HepG2 (cell line): Measurements from ENCODE around the gene RFX6. TPM values are rescaled to one million over a fixed set of nuclear protein-coding genes. Genes with fewer than 3 reads are reported as not detected.

Source experiments
- ATAC-seq: fragments of 200-7000 bp; cut with Tn5 transposase; 3 replicates; pipeline ENCODE4 v1.9.1; 2020; ENCODE audit warnings: mild to moderate bottlenecking, moderate library complexity
- BruUV-seq: library from RNA; stranded (reverse); fragments of 400-500 nt; replicated peaks from 2 replicates; lab custom pipeline; 2021; lab: Mats Ljungman, UMichigan
- CTCF ChIA-PET: fragments of 300-600 bp; formaldehyde crosslinking; extraction: SDS; loops from one replicate; lab custom pipeline; 2021; ENCODE audit warnings: low total read pairs, inconsistent platforms, low intra/inter-chr PET ratio; lab: Yijun Ruan, JAX
- POLR2A ChIA-PET: fragments of 350-600 bp; sonication (Branson Sonifier 250); formaldehyde crosslinking; loops from one replicate; lab custom pipeline; 2020; ENCODE audit warnings: antibody characterized with exemption, inconsistent platforms; lab: Yijun Ruan, JAX
- DNase-seq: peaks from one replicate; pipeline ENCODE4 v3.0.0-alpha.2; 2015; ENCODE audit warnings: low spot score
- FAIRE-seq: peaks from 3 replicates; lab custom pipeline; 2011; peaks lifted over from hg19 to GRCh38; lab: Jason Lieb, UNC
- H2AFZ ChIP-seq: one replicate; pipeline ENCODE4 v1.6.1; 2011; ENCODE audit warnings: low read length, inconsistent platforms
- H3K27ac ChIP-seq: fragments of 300-600 bp; 3 replicates; pipeline ENCODE4 v1.8.0; 2011; ENCODE audit warnings: mixed run types, mild to moderate bottlenecking, mixed read lengths, low read length, inconsistent platforms; ENCODE audit not compliant: insufficient read depth; ENCODE audit errors: extremely low read length
- H3K27me3 ChIP-seq, 2 experiments: fragments of 200-600 bp in 1 of 2; 2 replicates in 1 of 2; 3 replicates in 1 of 2; pipeline versions ENCODE4 v1.6.0 to v1.8.0; 2011; ENCODE audit warnings: low read length in 2 of 2, mild to moderate bottlenecking in 2 of 2, moderate library complexity in 2 of 2, inconsistent platforms in 1 of 2; ENCODE audit not compliant: insufficient read depth in 2 of 2, control insufficient read depth in 1 of 2
- H3K36me3 ChIP-seq, 2 experiments: fragments of 200-600 bp in 1 of 2; replicated peaks in 1 of 2; 2 replicates in 1 of 2; 3 replicates in 1 of 2; pipeline versions ENCODE4 v1.5.1 to v1.8.0; 2011; ENCODE audit warnings: low read length in 2 of 2, inconsistent platforms in 1 of 2; ENCODE audit not compliant: insufficient read depth in 2 of 2, control insufficient read depth in 1 of 2
- H3K4me1 ChIP-seq: 2 replicates; pipeline ENCODE4 v1.5.1; 2012; ENCODE audit warnings: low read length, inconsistent platforms; ENCODE audit not compliant: insufficient read depth
- H3K4me2 ChIP-seq: 2 replicates; pipeline ENCODE4 v1.6.0; 2011; ENCODE audit warnings: low read depth, low read length, inconsistent platforms
- H3K4me3 ChIP-seq, 3 experiments: fragments of 200-600 bp in 1 of 3; sonication (generic), shearing (Covaris generic) in 1 of 3; replicated peaks in 1 of 3; 2 replicates each; pipeline ENCODE4 v1.5.1; 2011 to 2016; ENCODE audit warnings: low read length in 3 of 3, inconsistent platforms in 2 of 3, low read depth in 2 of 3, mild to moderate bottlenecking in 2 of 3, control low read depth in 1 of 3, mixed read lengths in 1 of 3; ENCODE audit not compliant: insufficient read depth in 1 of 3
- H3K79me2 ChIP-seq: one replicate; pipeline ENCODE4 v1.6.1; 2011; ENCODE audit warnings: low read length, inconsistent platforms; ENCODE audit not compliant: insufficient read depth
- H3K9ac ChIP-seq: 2 replicates; pipeline ENCODE4 v1.6.0; 2011; ENCODE audit warnings: mild to moderate bottlenecking, low read depth, low read length, inconsistent platforms; ENCODE audit not compliant: insufficient read depth
- H3K9me3 ChIP-seq: 2 replicates; pipeline ENCODE4 v1.5.1; 2012; ENCODE audit warnings: mild to moderate bottlenecking, low read length
- H4K20me1 ChIP-seq: 2 replicates; pipeline ENCODE4 v1.6.0; 2011; ENCODE audit warnings: inconsistent platforms, mild to moderate bottlenecking, low read length, moderate library complexity; ENCODE audit not compliant: insufficient read depth
- ATF3 ChIP-seq: sonication (generic); formaldehyde crosslinking; IDR thresholded peaks from 2 replicates; pipeline ENCODE4 v1.4.0; 2020; ENCODE audit warnings: missing genetic modification reagents
- CEBPB ChIP-seq: IDR thresholded peaks from 2 replicates; pipeline ENCODE4 v1.6.1; 2011; ENCODE audit warnings: low read depth, low read length, improper control_type of control experiment, borderline replicate concordance
- CENPT ChIP-seq: sonication (generic); formaldehyde crosslinking; IDR thresholded peaks from 2 replicates; pipeline ENCODE4 v1.8.0; 2022; ENCODE audit warnings: low read depth, mild to moderate bottlenecking, moderate library complexity, missing genetic modification reagents
- HNF1A ChIP-seq, 2 experiments: sonication (generic) in 1 of 2; formaldehyde crosslinking in 1 of 2; IDR thresholded peaks; 2 replicates each; pipeline versions ENCODE4 v1.4.0 to v1.6.1; 2016 to 2020; ENCODE audit warnings: borderline replicate concordance in 1 of 2, low read depth in 1 of 2, mild to moderate bottlenecking in 1 of 2, missing genetic modification reagents in 1 of 2
- KDM2A ChIP-seq: sonication (generic); formaldehyde crosslinking; IDR thresholded peaks from 2 replicates; pipeline ENCODE4 v1.4.0; 2020; ENCODE audit warnings: low read depth, missing genetic modification reagents, borderline replicate concordance
- KDM5B ChIP-seq: sonication (generic); formaldehyde crosslinking; IDR thresholded peaks from 2 replicates; pipeline ENCODE4 v1.4.0; 2020; ENCODE audit warnings: missing genetic modification reagents, mild to moderate bottlenecking, borderline replicate concordance
- KMT2A ChIP-seq: sonication (generic); formaldehyde crosslinking; IDR thresholded peaks from 2 replicates; pipeline ENCODE4 v1.4.0; 2020; ENCODE audit warnings: missing genetic modification reagents
- PHF21A ChIP-seq: sonication (generic); formaldehyde crosslinking; IDR thresholded peaks from 2 replicates; pipeline ENCODE4 v1.5.0; 2020; ENCODE audit warnings: mild to moderate bottlenecking, missing genetic modification reagents
- REPIN1 ChIP-seq: sonication (generic); formaldehyde crosslinking; IDR thresholded peaks from 2 replicates; pipeline ENCODE4 v1.8.0; 2022; ENCODE audit warnings: missing genetic modification reagents, low read depth, mild to moderate bottlenecking, borderline replicate concordance
- WGBS: methylation state at CpG from one replicate; pipeline ENCODE4 v1.1.6; 2017; ENCODE audit warnings: low lambda C conversion rate; 5-methylcytosine and 5-hydroxymethylcytosine counted together
- in situ Hi-C: cut with HindIII; loops from 2 replicates; pipeline ENCODE4 v1.10.0; 2017; ENCODE audit warnings: low pct_unique_long_range_greater_than_20kb; ENCODE audit not compliant: extremely low pct_ligation_motif_present
- intact Hi-C: fragments of 100-400 bp; cut with micrococcal nuclease; formaldehyde crosslinking; loops from one replicate; pipeline ENCODE4 v1.10.0; 2022; ENCODE audit not compliant: unreplicated experiment
- polyA plus RNA-seq, 8 experiments: library from polyadenylated mRNA; depleted of rRNA in 3 of 8; stranded (reverse) in 7 of 8; unstranded in 1 of 8; fragments of >200 nt; fragmentation: Illumina TruSeq in 4 of 8; extraction: Trizol in 4 of 8; gene quantifications; 2 replicates each; pipeline versions ENCODE4 v1.2.1 to v1.2.3, GENCODE V29; 2011 to 2016; ENCODE audit warnings: low read depth in 4 of 8, missing spikeins in 1 of 8, mixed read lengths in 1 of 8; ENCODE audit not compliant: insufficient read depth in 1 of 8
- total RNA-seq, 5 experiments: library from RNA; depleted of rRNA; stranded (reverse); fragments of >200 nt; fragmentation: Illumina TruSeq; extraction: Trizol; gene quantifications; 2 replicates each; pipeline ENCODE4 v1.2.3, GENCODE V29; 2016; ENCODE audit warnings: low read depth in 1 of 5

RFX6 gene
- total and polyA plus RNA-seq, 2 of the 13 experiments (the other 11 are each of a cell fraction or from before 2014, with no cell fraction given): 0.04 TPM; not detected in 1

GRCh38 chr6:116973976-116974375 lies 96.9 kb downstream of the RFX6 start (continued):
- TF ChIP-seq ATF3 (CRISPR knock-in tag) (no peak), CENPT (CRISPR knock-in tag) (no peak), PHF21A (CRISPR knock-in tag) (no peak)
- TF ChIP-seq, all 625 proteins: peak for 0

DNA sequence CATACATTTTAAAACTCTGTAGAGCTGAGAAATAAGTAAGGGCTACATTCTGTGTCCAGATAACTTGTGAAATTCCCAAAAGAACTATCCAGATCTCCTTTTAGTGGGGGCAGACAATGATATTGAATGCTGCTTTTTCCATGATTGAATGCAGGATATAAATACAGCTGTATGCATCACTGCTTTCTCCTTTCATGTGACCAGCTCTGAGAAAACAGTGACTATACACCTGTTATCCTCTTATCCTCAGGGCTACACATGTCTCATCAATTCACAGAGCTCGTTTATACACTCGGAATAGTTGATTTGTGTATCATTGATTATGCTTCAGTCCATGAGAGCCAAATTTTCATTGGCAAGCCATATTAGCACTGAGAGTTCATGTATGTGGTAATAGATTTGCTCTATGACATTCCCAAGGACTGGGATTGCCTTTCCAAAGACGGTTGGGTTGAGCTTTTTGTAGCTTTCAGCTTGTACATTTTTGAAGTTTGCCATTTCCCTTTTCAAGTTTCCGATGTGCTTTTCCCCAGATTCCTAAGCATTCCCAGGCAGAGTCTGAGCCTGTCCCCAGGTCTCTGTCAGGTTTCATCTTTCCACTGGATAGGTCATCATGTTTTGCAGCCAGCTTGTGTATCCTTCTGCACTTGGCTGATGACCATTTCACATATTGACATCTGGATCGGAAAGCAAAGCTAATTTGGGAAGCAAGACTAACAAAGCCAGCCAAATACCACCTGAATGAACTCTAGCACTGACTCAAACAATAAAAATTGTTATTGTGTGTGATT lies 97.7 kb downstream of the RFX6 start:
- CTCF ChIA-PET: no interaction called here
- 0% methylated on average over 5 of the region's 5 CpGs for WGBS
- no peak overlapping the region for H3K4me2 ChIP-seq
- no peak overlapping the region for H3K9ac ChIP-seq
- no TSS peak for BruUV-seq
- no peaks in the 10 kb centered on the region for H3K4me1 ChIP-seq
- H3K9me3 ChIP-seq: no peaks in the 10 kb centered on the region
- intact Hi-C loops: no loop called here
- H3K36me3 ChIP-seq: no peaks in the 10 kb centered on the region
- POLR2A ChIA-PET: no interaction called here
- ATAC-seq: no peak
- H3K79me2 ChIP-seq: no peaks in the 10 kb centered on the region
- no peak overlapping the region for H2AFZ ChIP-seq
- no peak for FAIRE-seq
- no peak for DNase-seq
- no peaks in the 10 kb centered on the region for H4K20me1 ChIP-seq
- no peaks in the 10 kb centered on the region; a peak in 1 of 5 replicates for H3K27me3 ChIP-seq
- no peak overlapping the region for H3K4me3 ChIP-seq
- H3K27ac ChIP-seq: no peak overlapping the region
- no peak for TF ChIP-seq KMT2A (CRISPR knock-in tag)
- in situ Hi-C loops: loop anchor here (5.0 to 25.0 kb wide), 3 partner anchors 228 to 638 kb away; partner anchors contain the start of gene GOPC

DNA sequence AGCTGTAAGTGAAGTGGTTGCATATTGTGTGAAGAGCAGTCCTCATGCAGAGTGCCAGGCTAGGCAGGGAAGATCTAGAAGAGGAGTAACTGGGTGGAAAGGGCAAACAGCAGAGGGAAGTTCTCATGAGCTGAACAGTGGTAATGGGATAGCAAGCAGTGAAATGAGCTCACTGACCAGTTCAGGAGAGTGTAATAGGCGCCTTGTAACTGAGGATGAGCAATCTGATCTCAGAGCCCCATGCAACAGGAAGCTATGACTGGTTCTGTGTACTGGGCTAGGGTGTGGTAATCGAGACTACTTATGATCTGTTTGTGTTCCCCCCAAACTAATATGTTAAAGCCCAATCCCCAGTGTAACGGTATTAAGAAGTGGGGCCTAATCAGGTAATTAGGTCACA lies 98.6 kb downstream of the RFX6 start:
- Histone ChIP-seq H4K20me1 (no peaks in the 10 kb centered on the region), H3K27ac (no peak overlapping the region), H3K9ac (no peak overlapping the region), H3K4me1 (no peaks in the 10 kb centered on the region), H3K4me3 (no peak overlapping the region), H3K36me3 (no peaks in the 10 kb centered on the region), H3K4me2 (no peak overlapping the region), H2AFZ (no peak overlapping the region), H3K9me3 (no peaks in the 10 kb centered on the region), H3K79me2 (no peaks in the 10 kb centered on the region), H3K27me3 (no peaks in the 10 kb centered on the region; a peak in 1 of 5 replicates)
- FAIRE-seq: no peak
- ChIA-PET CTCF (no interaction called here), POLR2A (no interaction called here)
- 14% methylated on average over 3 of the region's 3 CpGs for WGBS
- ATAC-seq: no peak; the same call in 2 of the 3 replicates
- no peak for DNase-seq
- BruUV-seq: no TSS peak
- in situ Hi-C loops (loop anchor here (10.0 kb wide), 1 partner anchor 339 kb away; no protein-coding TSS in a partner anchor), intact Hi-C loops (no loop called here)
- TF ChIP-seq CEBPB (no peak), REPIN1 (no peak), KDM2A (no peak), KDM5B (CRISPR knock-in tag) (no peak), HNF1A (IDR thresholded peaks at IDR 0.05; ENCODE audit: low read depth) (no peak), HNF1A (CRISPR knock-in tag; IDR thresholded peaks at IDR 0.05; ENCODE audit: borderline replicate concordance) (no peak)
